ENCODE results near the gene LRRC27.
"Not testable (repeated sequence)": the region's sequence is repeated elsewhere in the genome, so short reads cannot be mapped to it uniquely, and the experiment has no call there.

The LRRC27 gene

DNA sequence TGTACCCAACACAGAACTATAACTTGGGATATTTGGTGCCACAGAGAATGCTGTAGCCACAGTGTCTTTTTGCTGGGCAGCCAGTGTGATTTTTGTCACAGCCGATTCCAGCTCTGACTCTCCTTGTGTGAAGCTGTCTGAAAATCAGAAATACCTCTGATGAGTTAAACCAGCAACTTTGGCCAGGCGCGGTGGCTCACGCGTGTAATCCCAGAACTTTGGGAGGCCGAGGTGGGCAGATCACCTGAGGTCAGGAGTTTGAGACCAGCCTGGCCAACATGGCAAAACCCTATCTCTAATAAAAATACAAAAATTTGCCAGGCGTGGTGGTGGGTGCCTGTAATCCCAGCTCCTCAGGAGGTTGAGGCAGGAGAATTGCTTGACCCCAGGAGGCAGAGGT is 5.9 kb downstream of the LRRC27 start:
- DNase-seq (ENCODE audit: low spot score) = not testable (repeated sequence)

DNA sequence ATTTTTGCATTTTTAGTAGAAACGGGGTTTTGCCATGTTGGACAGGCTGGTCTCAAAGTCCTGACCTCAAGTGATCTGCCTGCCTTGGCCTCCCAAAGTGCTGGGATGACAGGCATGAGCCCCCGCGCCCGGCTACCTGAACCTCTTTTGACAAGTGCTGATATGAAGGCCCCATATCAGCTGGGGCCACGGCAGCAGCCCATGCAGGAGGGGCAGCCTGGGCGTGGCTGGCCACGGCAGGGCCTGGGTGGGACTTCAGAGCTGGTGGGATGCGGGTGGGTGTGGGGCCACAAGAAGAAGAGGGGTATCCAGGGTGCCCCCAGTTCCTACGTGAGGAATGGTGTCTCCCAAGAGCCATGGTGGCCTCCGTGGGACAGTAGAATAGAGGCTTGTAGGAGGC is 6.9 kb downstream of the LRRC27 start:
- DNase-seq (ENCODE audit: low spot score) = no peak

GRCh38 chr10:132339276-132339675 is 7.3 kb downstream of the LRRC27 start:
- DNase-seq (ENCODE audit: low spot score) = no peak

DNA sequence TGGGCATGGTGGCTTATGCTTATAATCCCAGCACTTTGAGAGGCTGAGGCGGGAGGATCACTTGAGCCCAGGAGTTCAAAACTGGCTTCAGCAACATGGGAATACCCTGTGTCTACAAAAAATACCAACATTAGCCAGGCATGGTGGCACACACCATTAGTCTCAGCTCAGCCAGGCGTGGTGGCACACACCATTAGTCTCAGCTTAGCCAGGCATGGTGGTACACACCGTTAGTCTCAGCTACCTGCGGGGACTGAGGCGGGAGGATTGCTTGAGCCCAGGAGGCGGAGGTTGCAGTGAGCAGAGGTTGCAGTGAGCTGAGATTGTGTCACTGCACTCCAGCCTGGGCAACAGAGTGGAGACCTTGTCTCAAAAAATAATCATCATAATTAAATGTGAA is 9.0 kb downstream of the LRRC27 start:
- DNase-seq (ENCODE audit: low spot score) = no peak

GRCh38 chr10:132341781-132342180 is 9.8 kb downstream of the LRRC27 start:
- DNase-seq (ENCODE audit: low spot score) = no peak

GRCh38 chr10:132342553-132342952 is 10.6 kb downstream of the LRRC27 start:
- DNase-seq (ENCODE audit: low spot score) = no peak

GRCh38 chr10:132344386-132344785 is 12.4 kb downstream of the LRRC27 start:
- no peak for DNase-seq (ENCODE audit: low spot score)

DNA sequence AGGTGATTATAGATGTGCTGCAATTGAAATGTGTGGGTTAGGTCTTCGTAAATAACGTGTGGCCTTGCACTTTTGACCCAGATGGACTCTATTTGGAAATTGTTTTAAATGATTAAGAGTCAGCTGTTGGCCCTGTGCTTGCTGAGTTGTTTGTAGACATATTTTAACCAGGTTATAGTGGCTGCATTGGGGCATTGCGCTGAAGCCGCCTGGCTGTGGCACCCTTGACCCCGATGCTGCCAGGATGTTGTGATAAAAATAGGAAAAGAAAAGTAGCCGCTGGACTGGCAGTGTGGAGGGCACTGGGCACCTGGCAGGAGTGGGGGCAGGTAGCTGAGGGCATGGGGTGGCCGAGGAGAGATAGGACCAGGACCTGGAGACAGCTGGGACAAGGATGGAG is 13.4 kb downstream of the LRRC27 start:
- no peak for DNase-seq (ENCODE audit: low spot score)

- DNase-seq (ENCODE audit: low spot score) = no peak
These were observed 14.8 kb downstream of the LRRC27 start for GRCh38 chr10:132346806-132347205.

GRCh38 chr10:132347211-132347930 is 15.4 kb downstream of the LRRC27 start:
- DNase-seq (ENCODE audit: low spot score) = no peak

GRCh38 chr10:132347931-132348267 is 15.9 kb downstream of the LRRC27 start:
- DNase-seq (ENCODE audit: low spot score) = no peak

GRCh38 chr10:132349766-132350165 is 17.8 kb downstream of the LRRC27 start:
- no peak for DNase-seq (ENCODE audit: low spot score)

GRCh38 chr10:132350391-132350790 is 18.4 kb downstream of the LRRC27 start:
- no peak for DNase-seq (ENCODE audit: low spot score)

DNA sequence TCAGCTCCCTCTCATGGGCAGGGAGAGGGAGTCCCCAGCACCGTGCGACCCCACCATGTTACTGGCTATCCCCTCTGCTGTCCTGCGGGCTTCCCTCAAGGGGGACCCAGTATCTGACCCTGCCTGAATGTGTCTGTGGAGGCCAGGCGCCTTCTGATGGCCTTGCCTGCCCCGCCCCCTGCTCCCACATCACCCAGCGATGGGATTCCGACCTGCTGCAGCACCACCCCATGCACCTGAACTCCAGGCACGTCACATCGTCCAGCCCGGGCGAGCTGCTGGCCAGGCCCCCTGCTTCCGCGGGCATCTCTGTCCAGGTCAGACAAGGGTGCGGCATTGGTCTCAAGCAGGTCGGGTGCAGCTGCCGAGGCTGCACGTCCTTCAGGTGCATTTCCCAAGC is 19.0 kb downstream of the LRRC27 start:
- DNase-seq (ENCODE audit: low spot score) = no peak

- no peak for DNase-seq (ENCODE audit: low spot score)
These were observed 19.6 kb downstream of the LRRC27 start for GRCh38 chr10:132351611-132352010.

- DNase-seq (ENCODE audit: low spot score) = not testable (repeated sequence)
These were observed 20.7 kb downstream of the LRRC27 start for GRCh38 chr10:132352462-132353308.

- DNase-seq (ENCODE audit: low spot score) = no peak
These were observed 21.7 kb downstream of the LRRC27 start for GRCh38 chr10:132353456-132354355.

GRCh38 chr10:132354356-132355094 is 22.5 kb downstream of the LRRC27 start:
- no peak for DNase-seq (ENCODE audit: low spot score)

DNA sequence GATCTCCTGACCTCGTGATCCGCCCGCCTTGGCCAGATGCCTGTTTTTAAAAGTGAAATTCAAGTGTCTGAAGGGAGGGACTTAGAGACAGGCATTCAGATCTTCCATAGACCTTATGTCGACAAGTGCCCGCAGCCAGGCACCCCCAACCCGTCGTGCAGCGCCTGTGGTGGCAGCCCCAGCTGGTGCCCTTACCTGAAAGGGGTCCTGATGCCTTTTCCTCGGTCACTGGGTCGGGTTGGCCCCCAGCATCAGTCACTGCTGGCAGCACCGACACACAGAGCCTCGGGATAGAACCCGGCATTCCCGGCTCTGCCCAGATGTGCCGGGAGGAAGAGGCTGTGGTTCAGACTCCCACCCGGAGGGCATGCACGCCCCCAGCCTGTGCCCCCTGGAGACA is 23.3 kb downstream of the LRRC27 start:
- DNase-seq (ENCODE audit: low spot score) = no peak

GRCh38 chr10:132355754-132356153 is 23.8 kb downstream of the LRRC27 start:
- no peak for DNase-seq (ENCODE audit: low spot score)

GRCh38 chr10:132356621-132357195 is 24.7 kb downstream of the LRRC27 start:
- no peak for DNase-seq (ENCODE audit: low spot score)

Data from pons (tissue), 1 donor.